Peyer's patch (tissue), 4 donors: ENCODE measurements around the gene CALD1. TPM values are rescaled to one million over a fixed set of nuclear protein-coding genes. Genes with fewer than 3 reads are reported as not detected.
A peak's percentile ranks its signal among the peaks of the same experiment; 100 is the strongest.

ENCODE experiments used
- DNase-seq, 3 donors: peaks; one replicate each; pipeline ENCODE4 v3.0.0-alpha.2; 2017 to 2019
- H3K27ac ChIP-seq, 4 donors: fragments of 200-600 bp; sonication (generic); one replicate each; pipeline ENCODE4 v1.5.1; 2016 to 2019
- H3K27me3 ChIP-seq, 2 donors: fragments of 200-600 bp; sonication (generic); one replicate each; pipeline ENCODE4 v1.5.1; 2019
- H3K36me3 ChIP-seq, 3 donors: fragments of 200-600 bp; sonication (generic); one replicate each; pipeline ENCODE4 v1.5.1; 2016 to 2019
- H3K4me1 ChIP-seq, 4 donors: fragments of 200-600 bp; sonication (generic); one replicate each; pipeline ENCODE4 v1.5.1; 2016 to 2019
- H3K4me3 ChIP-seq, 4 donors: fragments of 200-600 bp; sonication (generic); 1 replicate in 3 of 4; 2 replicates in 1 of 4; pipeline ENCODE4 v1.5.1; 2016 to 2019; ENCODE audit warnings: mild to moderate bottlenecking in 1 of 4
- H3K9me3 ChIP-seq, 4 donors: fragments of 200-600 bp; sonication (generic); one replicate each; pipeline ENCODE4 v1.5.1; 2016 to 2019; ENCODE audit warnings: mild to moderate bottlenecking in 1 of 4
- CTCF ChIP-seq, 6 experiments: fragments of 450-650 bp in 4 of 6; fragments of 200-600 bp in 2 of 6; sonication (generic) in 1 of 6; IDR thresholded peaks; one replicate each; pipeline ENCODE4 v1.5.1; 2017 to 2019; ENCODE audit warnings: antibody characterized with exemption in 6 of 6, mild to moderate bottlenecking in 3 of 6, moderate library complexity in 1 of 6
- POLR2A ChIP-seq, 2 donors: fragments of 450-650 bp; IDR thresholded peaks; one replicate each; pipeline ENCODE4 v1.5.1; 2017; ENCODE audit warnings: antibody characterized with exemption in 2 of 2, mild to moderate bottlenecking in 2 of 2, moderate library complexity in 2 of 2
- total RNA-seq, 4 donors: library from RNA; depleted of rRNA; stranded (reverse); fragments of >200 nt; gene quantifications; one replicate each; pipeline ENCODE4 v1.1.0, GENCODE V29; 2016

The CALD1 gene
- total RNA-seq, 4 donors from 2014 or later, result 39.2 to 536 (median 83.1) TPM

- H3K27ac ChIP-seq, result peak overlapping the region in 1 of 4 donors; percentile 34
- H3K36me3 ChIP-seq, result no peaks in the 10 kb centered on the region
- TF ChIP-seq POLR2A (IDR thresholded peaks at IDR 0.05) (no peak), CTCF (IDR thresholded peaks at IDR 0.05) (no peak)
- H3K27me3 ChIP-seq, result no peaks in the 10 kb centered on the region
- no peaks in the 10 kb centered on the region for H3K9me3 ChIP-seq
- no peak for DNase-seq
- no peaks in the 10 kb centered on the region for H3K4me1 ChIP-seq
- no peak overlapping the region for H3K4me3 ChIP-seq
Observed at GRCh38 chr7:134799377-134799776, 19.9 kb downstream of the CALD1 start.

- TF ChIP-seq CTCF (IDR thresholded peaks at IDR 0.05), result no peak
- TF ChIP-seq POLR2A (IDR thresholded peaks at IDR 0.05), result no peak
- no peak overlapping the region for H3K4me3 ChIP-seq
- H3K27me3 ChIP-seq, result no peaks in the 10 kb centered on the region
- no peak for DNase-seq
- no peak overlapping the region for H3K27ac ChIP-seq
- no peaks in the 10 kb centered on the region for H3K4me1 ChIP-seq
- H3K36me3 ChIP-seq, result no peaks in the 10 kb centered on the region
- no peaks in the 10 kb centered on the region for H3K9me3 ChIP-seq
Observed at GRCh38 chr7:134802762-134803161, 23.3 kb downstream of the CALD1 start.

DNA sequence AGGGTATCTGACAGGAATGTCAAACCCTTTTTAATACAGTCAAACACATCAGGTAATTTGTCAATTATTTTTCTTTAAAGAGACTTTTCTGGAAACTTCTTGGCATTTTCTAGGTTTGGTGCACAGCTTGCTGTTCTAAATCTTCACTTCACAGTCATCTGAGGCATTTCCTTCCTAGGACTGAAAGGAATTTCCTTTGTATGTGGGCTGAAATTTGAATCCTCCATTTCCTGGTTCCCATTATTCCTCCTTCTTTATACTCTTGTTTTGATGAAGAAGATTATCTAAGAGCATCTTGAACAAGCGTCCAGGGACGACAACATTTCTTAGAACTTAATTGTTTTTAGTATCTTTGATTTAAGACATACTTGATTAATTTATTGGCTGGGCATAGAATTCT lies 24.9 kb downstream of the CALD1 start:
- TF ChIP-seq CTCF (IDR thresholded peaks at IDR 0.05) (no peak), POLR2A (IDR thresholded peaks at IDR 0.05) (no peak)
- H3K36me3 ChIP-seq, result no peaks in the 10 kb centered on the region
- H3K4me1 ChIP-seq, result no peaks in the 10 kb centered on the region
- H3K27me3 ChIP-seq, result no peaks in the 10 kb centered on the region
- H3K9me3 ChIP-seq, result no peaks in the 10 kb centered on the region
- DNase-seq, result no peak
- H3K27ac ChIP-seq, result peak overlapping the region in 1 of 4 donors; percentile 19
- no peak overlapping the region for H3K4me3 ChIP-seq

DNA sequence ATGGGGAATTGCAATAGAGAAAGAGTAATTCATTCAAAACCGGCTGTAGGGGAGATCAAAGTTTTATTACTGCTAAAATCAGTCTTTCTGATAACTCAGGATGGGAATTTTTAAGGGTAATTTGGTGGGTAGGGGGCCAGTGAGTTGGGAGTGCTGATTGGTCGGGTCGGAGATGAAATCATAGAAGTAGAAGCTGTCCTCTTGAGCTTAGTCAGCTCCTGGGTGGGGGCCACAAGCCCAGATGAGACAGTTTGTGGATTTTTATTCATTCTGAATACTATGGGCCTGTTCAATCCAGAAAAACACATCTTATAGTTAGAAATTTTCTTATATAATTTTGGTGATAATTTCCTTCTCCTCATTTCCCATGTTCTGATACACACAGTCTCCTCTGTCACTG lies 25.4 kb downstream of the CALD1 start:
- Histone ChIP-seq H3K4me1 (no peaks in the 10 kb centered on the region), H3K9me3 (no peaks in the 10 kb centered on the region), H3K27me3 (no peaks in the 10 kb centered on the region), H3K36me3 (no peaks in the 10 kb centered on the region), H3K27ac (peak overlapping the region in 1 of 4 donors; percentile 19), H3K4me3 (no peak overlapping the region)
- TF ChIP-seq POLR2A (IDR thresholded peaks at IDR 0.05) (no peak), CTCF (IDR thresholded peaks at IDR 0.05) (no peak)
- DNase-seq, result no peak

- DNase-seq, result no peak
- no peak overlapping the region for H3K27ac ChIP-seq
Observed at GRCh38 chr7:134806197-134806596, 26.8 kb downstream of the CALD1 start.

More at GRCh38 chr7:134806197-134806596, 26.8 kb downstream of the CALD1 start:
- no peaks in the 10 kb centered on the region for H3K36me3 ChIP-seq
- H3K27me3 ChIP-seq, result no peaks in the 10 kb centered on the region
- no peak overlapping the region for H3K4me3 ChIP-seq
- H3K4me1 ChIP-seq, result no peaks in the 10 kb centered on the region
- no peaks in the 10 kb centered on the region for H3K9me3 ChIP-seq
- TF ChIP-seq CTCF (IDR thresholded peaks at IDR 0.05) (no peak), POLR2A (IDR thresholded peaks at IDR 0.05) (no peak)
